Measurements from ENCODE around the gene PRODH2. TPM values are rescaled to one million over a fixed set of nuclear protein-coding genes. Genes with fewer than 3 reads are reported as not detected.
A peak's percentile ranks its signal among the peaks of the same experiment; 100 is the strongest.
"Not testable (repeated sequence)": the region's sequence is repeated elsewhere in the genome, so short reads cannot be mapped to it uniquely, and the experiment has no call there.

Gene PRODH2
- total and polyA plus RNA-seq, 2 experiments from 2014 or later: 6.8 to 13.9 TPM

DNA sequence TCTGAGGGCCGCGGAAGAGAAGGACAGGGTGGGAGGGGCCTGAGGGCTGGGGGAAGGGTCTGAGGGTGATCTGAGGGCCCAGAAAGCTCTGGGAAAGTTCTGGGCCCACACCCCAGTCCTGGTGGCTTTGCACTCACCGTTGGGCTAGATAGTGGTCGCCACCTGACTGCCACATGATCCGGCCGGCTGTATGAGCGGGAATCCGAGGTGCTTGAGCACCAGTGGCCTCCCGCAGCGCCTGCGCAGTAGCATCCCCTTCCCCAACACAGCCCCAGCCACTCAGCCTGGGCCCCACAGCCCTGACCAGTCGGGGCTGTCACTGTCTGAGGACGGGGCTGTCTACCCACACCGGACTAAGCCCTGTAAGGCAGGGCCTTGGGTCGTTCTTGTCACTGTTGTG lies 15.0 kb downstream of the PRODH2 start:
- WGBS (ENCODE audit: low lambda C conversion rate, missing lambda C conversion rate): 15% methylated on average over 13 of the region's 15 CpGs
- Histone ChIP-seq H3K9me2 (replicated peaks; ENCODE audit: insufficient read depth) (no peaks in the 10 kb centered on the region), H3K27me3 (peaks cover 29% of the 10 kb centered on the region), H3K9me3 (ENCODE audit: low read depth) (no peaks in the 10 kb centered on the region), H3K36me3 (replicated peaks; ENCODE audit: insufficient read depth, low read depth) (no peaks in the 10 kb centered on the region), H3K4me2 (peak overlapping the region; percentile 51), H3K4me3 (no peak overlapping the region), H2AFZ (no peak overlapping the region), H3K4me1 (ENCODE audit: insufficient read depth) (no peaks in the 10 kb centered on the region), H3K79me2 (no peaks in the 10 kb centered on the region), H4K20me1 (ENCODE audit: insufficient read depth, poor library complexity, severe bottlenecking) (no peaks in the 10 kb centered on the region), H3K27ac (no peak overlapping the region)
- TF ChIP-seq, protein P1, sequence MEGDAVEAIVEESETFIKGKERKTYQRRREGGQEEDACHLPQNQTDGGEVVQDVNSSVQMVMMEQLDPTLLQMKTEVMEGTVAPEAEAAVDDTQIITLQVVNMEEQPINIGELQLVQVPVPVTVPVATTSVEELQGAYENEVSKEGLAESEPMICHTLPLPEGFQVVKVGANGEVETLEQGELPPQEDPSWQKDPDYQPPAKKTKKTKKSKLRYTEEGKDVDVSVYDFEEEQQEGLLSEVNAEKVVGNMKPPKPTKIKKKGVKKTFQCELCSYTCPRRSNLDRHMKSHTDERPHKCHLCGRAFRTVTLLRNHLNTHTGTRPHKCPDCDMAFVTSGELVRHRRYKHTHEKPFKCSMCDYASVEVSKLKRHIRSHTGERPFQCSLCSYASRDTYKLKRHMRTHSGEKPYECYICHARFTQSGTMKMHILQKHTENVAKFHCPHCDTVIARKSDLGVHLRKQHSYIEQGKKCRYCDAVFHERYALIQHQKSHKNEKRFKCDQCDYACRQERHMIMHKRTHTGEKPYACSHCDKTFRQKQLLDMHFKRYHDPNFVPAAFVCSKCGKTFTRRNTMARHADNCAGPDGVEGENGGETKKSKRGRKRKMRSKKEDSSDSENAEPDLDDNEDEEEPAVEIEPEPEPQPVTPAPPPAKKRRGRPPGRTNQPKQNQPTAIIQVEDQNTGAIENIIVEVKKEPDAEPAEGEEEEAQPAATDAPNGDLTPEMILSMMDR (IDR thresholded peaks at IDR 0.05; ENCODE audit: poor library complexity): no peak
- TF ChIP-seq EZH2phosphoT487 (IDR thresholded peaks at IDR 0.05; ENCODE audit: low read depth, severe bottlenecking, unreplicated experiment) (no peak), EZH2 (IDR thresholded peaks at IDR 0.05; ENCODE audit: borderline replicate concordance) (no peak)
- DNase-seq (ENCODE audit: low spot score): no peak

DNA sequence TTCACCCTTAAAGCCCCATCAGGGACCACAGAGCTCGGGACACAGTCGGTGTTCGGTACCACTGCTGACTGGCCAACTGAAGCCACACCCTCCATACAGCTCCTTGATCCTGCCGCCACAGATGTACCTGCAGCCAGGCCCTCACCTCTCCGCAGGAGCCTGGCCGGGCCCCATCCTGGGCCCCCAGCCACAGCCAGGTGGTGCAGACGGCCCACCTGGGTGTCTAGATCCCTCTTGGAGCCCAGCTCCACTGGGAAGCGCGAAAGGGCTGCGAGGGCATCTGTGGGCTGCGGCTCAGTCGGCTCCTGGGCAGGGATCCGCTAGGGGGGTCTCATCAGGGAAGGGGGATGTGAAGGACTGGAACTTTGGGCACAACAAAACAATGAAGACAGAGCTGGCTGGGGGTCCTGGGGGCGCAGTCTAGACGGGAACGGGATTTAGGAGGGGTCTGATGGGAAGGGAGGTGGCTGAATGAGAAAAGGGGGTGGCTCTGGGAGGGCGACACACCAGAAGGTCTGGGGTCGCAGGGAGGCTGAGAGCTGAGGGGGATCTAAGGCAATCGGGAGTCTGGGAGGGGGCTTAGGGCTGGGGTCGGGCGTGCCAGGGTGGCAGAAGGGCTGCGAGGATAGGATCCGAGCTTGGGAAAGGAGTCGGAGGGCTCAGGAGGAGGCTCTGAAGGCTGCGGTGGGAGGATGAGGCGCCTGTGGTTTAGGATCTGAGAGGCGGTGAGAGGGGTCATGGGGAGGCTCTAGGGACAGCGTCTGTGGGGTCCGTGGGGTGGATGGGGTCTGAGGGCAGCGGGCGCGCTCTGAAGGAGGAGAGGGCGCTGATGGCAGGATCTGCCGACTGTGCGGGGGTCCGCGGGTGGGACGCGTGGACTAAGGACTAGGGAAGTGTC lies 15.8 kb downstream of the PRODH2 start:
- Histone ChIP-seq H3K27me3 (peaks cover 29% of the 10 kb centered on the region), H3K4me2 (peak overlapping the region; percentile 51)

DNA sequence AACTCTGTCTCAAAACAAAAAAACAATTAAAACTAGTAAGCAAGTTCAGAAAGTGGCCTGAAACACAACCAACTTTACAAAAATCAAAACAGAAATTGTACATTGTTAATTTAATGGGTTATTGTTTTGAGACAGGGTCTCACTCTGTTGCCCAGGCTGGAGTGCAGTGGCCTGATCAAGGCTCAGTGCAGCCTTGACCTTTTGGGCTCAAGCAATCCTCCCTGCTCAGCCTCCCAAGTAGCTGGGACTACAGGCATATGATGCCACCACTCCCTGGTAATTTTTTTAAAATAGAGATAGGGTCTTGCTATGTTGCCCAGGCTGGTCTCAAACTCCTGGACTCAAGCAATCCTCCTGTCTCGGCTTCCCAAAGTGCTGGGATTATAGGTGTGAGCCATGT lies 17.1 kb downstream of the PRODH2 start:
- peaks cover 29% of the 10 kb centered on the region for H3K27me3 ChIP-seq
- DNase-seq (ENCODE audit: low spot score); H3K36me3 ChIP-seq (replicated peaks; ENCODE audit: insufficient read depth, low read depth); H3K4me3 ChIP-seq; H3K27ac ChIP-seq; H3K9me2 ChIP-seq (replicated peaks; ENCODE audit: insufficient read depth); H3K4me1 ChIP-seq (ENCODE audit: insufficient read depth); H2AFZ ChIP-seq; H3K79me2 ChIP-seq; H3K9me3 ChIP-seq (ENCODE audit: low read depth); H4K20me1 ChIP-seq (ENCODE audit: insufficient read depth, poor library complexity, severe bottlenecking); H3K4me2 ChIP-seq: not testable (repeated sequence)
- 62% methylated on average over 1 of the region's 1 CpG for WGBS (ENCODE audit: low lambda C conversion rate, missing lambda C conversion rate)

More for the DNA sequence above, 15.8 kb downstream of the PRODH2 start:
- 37% methylated on average over 28 of the region's 39 CpGs for WGBS (ENCODE audit: low lambda C conversion rate, missing lambda C conversion rate)
- no peak for TF ChIP-seq EZH2 (IDR thresholded peaks at IDR 0.05; ENCODE audit: borderline replicate concordance)
- TF ChIP-seq, protein P1 (IDR thresholded peaks at IDR 0.05; ENCODE audit: poor library complexity): no peak
- no peak for TF ChIP-seq EZH2phosphoT487 (IDR thresholded peaks at IDR 0.05; ENCODE audit: low read depth, severe bottlenecking, unreplicated experiment)
- Histone ChIP-seq H4K20me1 (ENCODE audit: insufficient read depth, poor library complexity, severe bottlenecking) (no peaks in the 10 kb centered on the region), H3K9me2 (replicated peaks; ENCODE audit: insufficient read depth) (no peaks in the 10 kb centered on the region), H3K36me3 (replicated peaks; ENCODE audit: insufficient read depth, low read depth) (no peaks in the 10 kb centered on the region), H3K4me3 (no peak overlapping the region), H3K27ac (no peak overlapping the region), H3K9me3 (ENCODE audit: low read depth) (no peaks in the 10 kb centered on the region), H3K79me2 (no peaks in the 10 kb centered on the region), H2AFZ (no peak overlapping the region), H3K4me1 (ENCODE audit: insufficient read depth) (no peaks in the 10 kb centered on the region)
- no peak for DNase-seq (ENCODE audit: low spot score)

DNA sequence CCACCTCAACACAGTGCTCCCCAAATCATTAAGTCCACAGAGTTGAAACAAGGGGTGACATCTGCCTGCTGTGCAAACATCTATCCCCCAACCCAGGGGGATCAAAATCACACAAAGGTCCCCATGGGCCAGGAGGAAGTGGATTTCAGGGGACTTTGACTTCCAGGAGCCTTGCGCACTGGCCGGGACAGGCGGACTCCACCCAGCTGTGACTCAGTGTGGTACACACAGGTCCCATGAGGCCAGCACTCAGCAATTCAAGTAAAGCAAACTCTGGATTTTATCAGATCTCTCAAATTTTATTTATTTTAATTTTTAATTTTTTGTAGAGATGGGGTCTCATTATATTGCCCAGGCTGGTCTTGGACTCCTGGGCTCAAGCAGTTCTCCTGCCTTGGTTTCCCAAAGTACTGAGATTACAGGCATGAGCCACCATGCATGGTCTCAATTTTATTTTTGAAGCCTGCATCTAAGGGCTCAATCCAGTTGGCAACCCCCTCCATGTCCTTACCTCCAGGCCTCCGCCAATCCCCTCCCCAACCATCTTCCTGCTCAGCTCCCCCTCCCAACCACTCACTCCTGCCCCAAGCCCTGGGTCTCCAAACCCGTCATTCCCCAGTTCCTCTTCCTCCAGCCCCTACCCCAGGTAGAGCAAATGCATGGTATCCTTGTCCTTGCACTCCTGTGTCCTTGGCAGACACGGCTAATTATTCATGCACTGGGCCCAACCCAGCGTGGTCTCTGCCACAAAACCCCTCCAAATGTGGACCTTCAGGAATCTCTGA lies 19.1 kb downstream of the PRODH2 start:
- H2AFZ ChIP-seq: no peak overlapping the region
- no peak overlapping the region for H3K4me3 ChIP-seq
- no peaks in the 10 kb centered on the region for H3K9me2 ChIP-seq (replicated peaks; ENCODE audit: insufficient read depth)
- no peaks in the 10 kb centered on the region for H3K4me1 ChIP-seq (ENCODE audit: insufficient read depth)
- H3K27me3 ChIP-seq: peaks cover 29% of the 10 kb centered on the region
- no peaks in the 10 kb centered on the region for H3K36me3 ChIP-seq (replicated peaks; ENCODE audit: insufficient read depth, low read depth)
- no peak overlapping the region for H3K27ac ChIP-seq
- TF ChIP-seq, protein P1 (IDR thresholded peaks at IDR 0.05; ENCODE audit: poor library complexity): no peak
- TF ChIP-seq EZH2 (IDR thresholded peaks at IDR 0.05; ENCODE audit: borderline replicate concordance) (no peak), EZH2phosphoT487 (IDR thresholded peaks at IDR 0.05; ENCODE audit: low read depth, severe bottlenecking, unreplicated experiment) (no peak)
- DNase-seq (ENCODE audit: low spot score): peak; percentile 57
- H3K9me3 ChIP-seq (ENCODE audit: low read depth): no peaks in the 10 kb centered on the region
- H3K79me2 ChIP-seq: no peaks in the 10 kb centered on the region
- no peaks in the 10 kb centered on the region for H4K20me1 ChIP-seq (ENCODE audit: insufficient read depth, poor library complexity, severe bottlenecking)
- 84% methylated on average over 7 of the region's 7 CpGs for WGBS (ENCODE audit: low lambda C conversion rate, missing lambda C conversion rate)
- no peak overlapping the region for H3K4me2 ChIP-seq

Measured in hepatocyte (in vitro differentiated cells).